Effector memory CD4-positive, alpha-beta T cell (primary cell): ENCODE data around the gene BEST1.

Source experiments
- DNase-seq, 3 donors: peaks; one replicate each; pipeline ENCODE4 v3.0.0-alpha.2; 2020
- H3K27ac ChIP-seq: 2 replicates; pipeline ENCODE4 v1.7.0; 2013; ENCODE audit warnings: mild to moderate bottlenecking, low read length, moderate library complexity; ENCODE audit not compliant: insufficient read depth, poor library complexity, severe bottlenecking
- H3K27me3 ChIP-seq: replicated peaks from 2 replicates; pipeline ENCODE4 v1.7.0; 2013; ENCODE audit warnings: mild to moderate bottlenecking, low read length; ENCODE audit not compliant: insufficient read depth, control insufficient read depth, poor library complexity, severe bottlenecking
- H3K36me3 ChIP-seq: 2 replicates; pipeline ENCODE4 v1.7.0; 2013; ENCODE audit warnings: mild to moderate bottlenecking, low read length, moderate library complexity; ENCODE audit not compliant: control insufficient read depth, insufficient read depth
- H3K4me1 ChIP-seq: 2 replicates; pipeline ENCODE4 v1.7.0; 2013; ENCODE audit warnings: low read length, mild to moderate bottlenecking; ENCODE audit not compliant: control insufficient read depth, insufficient read depth, poor library complexity, severe bottlenecking
- H3K4me3 ChIP-seq: 2 replicates; pipeline ENCODE4 v1.7.0; 2013; ENCODE audit warnings: low read length, low read depth, mild to moderate bottlenecking; ENCODE audit not compliant: insufficient read depth, poor library complexity, severe bottlenecking
- H3K9me3 ChIP-seq: 2 replicates; pipeline ENCODE4 v1.7.0; 2013; ENCODE audit warnings: mild to moderate bottlenecking, low read length, moderate library complexity; ENCODE audit not compliant: control insufficient read depth
- total RNA-seq, 3 donors: gene quantifications; one replicate each; lab custom pipeline; 2026; lab: John Stamatoyannopoulos, UW

BEST1 gene
- 0.09 to 2.7 (median 0.17) reads per million in 3 donors for total RNA-seq

DNA sequence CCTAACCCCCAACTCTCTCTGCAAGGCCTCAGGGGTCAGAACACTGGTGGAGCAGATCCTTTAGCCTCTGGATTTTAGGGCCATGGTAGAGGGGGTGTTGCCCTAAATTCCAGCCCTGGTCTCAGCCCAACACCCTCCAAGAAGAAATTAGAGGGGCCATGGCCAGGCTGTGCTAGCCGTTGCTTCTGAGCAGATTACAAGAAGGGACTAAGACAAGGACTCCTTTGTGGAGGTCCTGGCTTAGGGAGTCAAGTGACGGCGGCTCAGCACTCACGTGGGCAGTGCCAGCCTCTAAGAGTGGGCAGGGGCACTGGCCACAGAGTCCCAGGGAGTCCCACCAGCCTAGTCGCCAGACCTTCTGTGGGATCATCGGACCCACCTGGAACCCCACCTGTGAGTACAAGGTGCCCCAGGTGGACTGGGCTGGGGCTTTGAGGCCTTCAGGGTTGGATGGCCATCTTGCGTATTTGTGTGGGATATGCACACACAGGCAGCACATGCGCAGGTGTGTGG, at the start of gene BEST1:
Gene BEST1, plus strand, starts transcription at position 317 of the 513 bp plus-strand sequence. CDS start 1,456 bp downstream, outside the sequence.
- H3K4me3 ChIP-seq: no peak within 1 kb of the TSS
- no peaks in the 10 kb centered on the region for H3K9me3 ChIP-seq
- peaks cover 5% of the 10 kb centered on the region for H3K27me3 ChIP-seq
- H3K36me3 ChIP-seq: no peaks in the 10 kb centered on the region
- no peak for DNase-seq
- peaks cover under 1% of the 10 kb centered on the region for H3K4me1 ChIP-seq
- H3K27ac ChIP-seq: no peak within 1 kb of the TSS

DNA sequence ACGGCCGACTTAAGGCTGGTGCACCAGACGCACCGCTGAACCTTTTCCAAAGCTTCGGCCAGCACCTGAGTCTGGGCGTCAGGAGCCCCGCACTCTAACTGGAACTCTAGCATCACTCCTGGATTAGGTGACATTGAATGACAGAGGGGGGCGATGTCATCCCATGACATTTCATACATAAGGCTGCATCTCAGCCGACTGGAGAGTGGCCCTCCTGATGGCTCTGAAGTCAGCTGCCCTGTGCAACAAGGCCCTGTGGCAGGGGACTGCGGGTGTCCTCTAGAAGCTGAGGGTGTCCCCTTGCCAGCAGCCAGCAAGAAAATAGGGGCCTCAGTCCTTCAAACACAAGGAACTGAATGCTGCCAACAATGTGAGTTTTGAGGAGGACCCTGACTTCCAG, 48.8 kb upstream of the BEST1 start:
- H3K4me1 ChIP-seq: no peaks in the 10 kb centered on the region
- no peak overlapping the region for H3K4me3 ChIP-seq
- no peaks in the 10 kb centered on the region for H3K9me3 ChIP-seq
- no peak for DNase-seq
- H3K27me3 ChIP-seq: no peaks in the 10 kb centered on the region
- no peaks in the 10 kb centered on the region for H3K36me3 ChIP-seq
- H3K27ac ChIP-seq: no peak overlapping the region

DNA sequence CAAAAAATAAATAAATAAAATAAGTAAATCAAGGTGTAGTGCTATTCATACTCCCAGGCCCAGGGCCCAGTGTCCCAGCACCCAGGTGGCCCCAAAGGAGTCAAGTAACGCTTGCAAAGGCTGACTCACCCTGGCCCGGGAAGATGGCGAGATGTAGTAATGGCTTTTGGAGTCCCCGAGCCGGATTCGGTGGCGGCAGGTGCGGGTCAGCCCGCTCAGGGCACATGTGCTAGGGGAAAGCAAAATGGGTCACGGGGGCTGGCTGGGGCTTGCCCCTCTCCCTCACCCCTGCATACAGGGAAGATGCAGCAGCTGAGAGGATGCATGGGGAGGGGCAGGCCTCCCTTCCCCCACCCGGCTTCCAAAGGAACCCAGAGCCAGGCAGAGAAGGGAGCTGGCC, 47.8 kb upstream of the BEST1 start:
- DNase-seq: no peak
- H3K4me1 ChIP-seq: no peaks in the 10 kb centered on the region
- no peaks in the 10 kb centered on the region for H3K27me3 ChIP-seq
- no peak overlapping the region for H3K4me3 ChIP-seq
- no peak overlapping the region for H3K27ac ChIP-seq
- H3K9me3 ChIP-seq: no peaks in the 10 kb centered on the region
- no peaks in the 10 kb centered on the region for H3K36me3 ChIP-seq

DNA sequence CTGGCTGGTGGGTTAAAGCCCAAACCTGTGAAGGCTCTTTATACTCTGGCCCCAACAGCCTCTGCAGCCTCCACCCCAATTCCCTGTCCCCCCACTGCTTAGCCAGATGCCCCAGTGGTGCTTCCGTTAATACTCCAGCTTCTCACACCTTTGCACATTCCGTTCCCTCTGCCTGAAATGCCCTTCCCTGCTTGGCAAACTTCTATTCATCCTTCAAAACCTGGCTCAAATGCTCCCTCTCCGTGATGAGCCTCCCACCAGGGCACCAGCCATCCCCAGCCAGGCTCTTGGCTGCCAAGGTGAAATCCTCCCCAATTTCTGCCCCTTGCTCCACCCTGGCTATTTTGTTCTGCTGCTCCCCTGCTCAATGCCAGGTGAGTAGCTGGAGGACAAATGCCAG, 46.3 kb upstream of the BEST1 start:
- Histone ChIP-seq H3K4me3 (no peak overlapping the region), H3K4me1 (no peaks in the 10 kb centered on the region), H3K27ac (no peak overlapping the region), H3K36me3 (no peaks in the 10 kb centered on the region), H3K9me3 (no peaks in the 10 kb centered on the region), H3K27me3 (no peaks in the 10 kb centered on the region)
- DNase-seq: no peak

DNA sequence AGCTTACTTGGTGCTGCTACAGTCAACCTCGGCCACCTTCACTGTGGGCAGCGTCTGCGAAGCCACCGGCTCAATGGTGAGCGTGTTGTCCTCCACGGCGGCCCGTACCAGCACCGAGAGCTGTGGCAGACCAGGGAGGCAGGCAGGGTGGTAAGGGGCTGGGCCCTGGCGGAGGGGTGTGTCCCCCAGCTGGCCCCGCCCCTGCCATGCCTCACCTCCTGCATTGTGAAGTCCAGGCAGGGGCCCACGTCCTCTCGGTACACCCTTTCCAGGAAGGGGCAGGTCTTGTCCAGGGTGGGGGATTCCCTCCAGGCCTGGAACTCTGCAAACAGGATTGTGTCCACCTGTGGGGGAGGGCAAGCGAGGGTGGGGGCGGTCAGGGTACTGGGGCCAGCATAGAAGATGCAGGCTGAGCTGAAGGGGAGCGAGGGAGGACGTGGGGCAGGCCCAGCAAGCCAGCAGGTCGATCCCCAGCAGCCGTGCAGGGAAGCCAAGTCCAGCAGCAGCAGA, 45.6 kb upstream of the BEST1 start:
- no peaks in the 10 kb centered on the region for H3K4me1 ChIP-seq
- H3K36me3 ChIP-seq: no peaks in the 10 kb centered on the region
- no peak overlapping the region for H3K27ac ChIP-seq
- H3K27me3 ChIP-seq: no peaks in the 10 kb centered on the region
- H3K4me3 ChIP-seq: no peak overlapping the region
- DNase-seq: no peak
- H3K9me3 ChIP-seq: no peaks in the 10 kb centered on the region

DNA sequence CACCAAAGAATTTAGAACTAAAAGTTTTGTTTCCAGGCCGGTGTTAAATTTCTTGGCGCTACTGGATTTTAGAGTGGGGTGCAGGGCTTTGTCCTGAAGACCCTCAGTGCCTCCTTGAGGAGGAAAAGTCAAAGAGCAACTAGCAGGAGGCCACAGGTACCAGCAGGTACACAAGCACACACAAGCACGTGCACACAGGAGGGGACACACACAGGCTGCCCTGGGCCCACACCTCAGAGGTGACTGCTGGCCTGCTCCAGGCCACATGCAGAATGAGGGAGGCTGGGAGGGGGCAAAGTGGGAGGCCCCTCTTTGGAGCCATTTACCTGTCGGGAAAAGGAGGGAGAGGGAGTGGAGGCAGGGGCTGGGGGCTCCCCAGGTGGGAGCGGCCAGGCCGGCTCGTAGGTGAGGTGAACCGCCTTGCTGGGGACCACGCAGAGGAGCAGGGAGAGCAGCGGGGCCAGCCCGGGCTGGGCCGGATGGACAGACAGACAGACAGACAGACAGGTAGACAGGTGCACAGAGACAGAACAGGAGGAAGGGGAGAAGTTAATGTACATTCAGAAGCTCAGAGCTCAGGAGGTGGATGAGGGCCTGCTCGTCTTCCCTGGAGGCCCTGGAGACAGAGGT, 45.0 kb upstream of the BEST1 start:
- no peak for DNase-seq
- H3K27ac ChIP-seq: no peak overlapping the region
- H3K36me3 ChIP-seq: no peaks in the 10 kb centered on the region
- no peaks in the 10 kb centered on the region for H3K4me1 ChIP-seq
- H3K27me3 ChIP-seq: no peaks in the 10 kb centered on the region
- H3K4me3 ChIP-seq: no peak overlapping the region
- no peaks in the 10 kb centered on the region for H3K9me3 ChIP-seq

DNA sequence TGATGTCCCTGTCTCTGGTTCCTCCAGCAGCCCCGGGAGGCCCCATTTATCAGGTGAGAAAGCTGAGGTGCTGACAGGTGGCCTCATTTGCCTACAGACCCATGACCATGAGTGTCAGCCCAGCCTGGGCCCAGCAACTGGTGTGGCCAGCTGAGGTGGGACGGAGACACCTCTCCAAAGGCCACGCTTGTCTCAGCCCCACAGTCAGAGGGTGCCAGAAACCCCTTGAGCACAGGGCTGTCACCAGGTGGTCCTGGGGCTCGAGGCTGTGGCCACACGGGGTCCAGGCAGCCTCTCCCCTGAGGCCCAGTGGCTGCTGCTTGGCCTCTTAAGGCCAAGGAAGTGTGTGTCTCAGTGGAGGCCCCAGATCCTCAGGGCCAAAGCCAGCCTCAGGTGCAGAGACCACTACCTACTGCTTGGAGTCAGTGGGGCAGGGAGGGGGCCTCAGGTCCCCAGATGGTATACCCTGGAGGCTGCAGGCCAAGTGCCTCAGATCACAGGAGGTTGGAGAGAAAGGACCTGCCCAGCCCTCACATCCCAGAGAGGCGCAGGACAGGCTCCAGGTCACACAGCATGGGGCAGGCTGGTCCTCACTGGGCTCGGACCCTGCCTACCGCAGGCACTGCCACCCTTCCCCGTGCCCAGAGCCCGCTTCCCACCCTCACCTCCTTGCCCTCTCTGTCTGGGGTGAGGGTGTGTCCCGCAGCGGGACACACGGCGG, 44.2 kb upstream of the BEST1 start:
- no peaks in the 10 kb centered on the region for H3K27me3 ChIP-seq
- no peak overlapping the region for H3K27ac ChIP-seq
- no peaks in the 10 kb centered on the region for H3K36me3 ChIP-seq
- H3K4me1 ChIP-seq: no peaks in the 10 kb centered on the region
- no peak overlapping the region for H3K4me3 ChIP-seq
- no peaks in the 10 kb centered on the region for H3K9me3 ChIP-seq
- DNase-seq: no peak

DNA sequence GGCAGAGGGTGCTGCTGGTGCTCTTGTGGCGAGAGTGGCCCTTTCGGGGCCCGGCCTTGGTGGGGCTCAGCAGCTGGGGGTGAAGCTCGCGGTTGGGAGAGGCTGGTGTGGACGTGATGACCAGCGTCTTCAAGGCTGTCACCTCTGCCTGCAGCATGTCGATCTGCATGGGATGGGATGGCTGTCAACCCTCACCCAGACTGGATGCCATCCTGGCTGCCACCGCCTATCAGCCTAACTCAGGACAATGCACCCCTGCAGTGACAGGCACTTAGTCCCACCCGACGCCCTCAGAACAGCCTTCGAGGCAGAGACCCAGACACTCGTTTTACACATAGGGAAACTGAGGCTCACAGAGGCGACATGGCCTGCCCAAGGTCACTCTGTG, 43.6 kb upstream of the BEST1 start:
- no peaks in the 10 kb centered on the region for H3K4me1 ChIP-seq
- H3K27me3 ChIP-seq: no peaks in the 10 kb centered on the region
- H3K4me3 ChIP-seq: no peak overlapping the region
- DNase-seq: no peak
- no peak overlapping the region for H3K27ac ChIP-seq
- H3K9me3 ChIP-seq: no peaks in the 10 kb centered on the region
- no peaks in the 10 kb centered on the region for H3K36me3 ChIP-seq

DNA sequence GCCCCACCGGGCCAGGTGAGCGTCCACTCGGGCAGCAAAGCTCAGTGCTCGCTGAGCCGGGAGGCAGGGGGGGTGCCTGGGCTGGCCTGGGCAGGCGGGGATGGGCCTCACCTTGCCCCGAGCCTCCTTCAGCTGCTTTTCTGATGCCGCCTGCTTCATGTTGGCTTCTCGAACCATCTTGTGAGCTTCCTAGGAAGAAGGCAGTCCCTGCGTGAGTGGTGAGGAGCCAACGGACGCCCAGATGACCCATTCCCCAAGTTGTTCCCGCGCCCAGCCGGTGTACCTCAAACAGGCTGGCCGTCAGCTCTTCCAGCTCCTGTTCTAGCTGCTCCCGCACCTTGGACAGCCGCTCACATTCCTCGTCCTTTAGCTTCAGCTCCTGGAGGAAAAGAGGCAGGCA, 42.9 kb upstream of the BEST1 start:
- Histone ChIP-seq H3K9me3 (no peaks in the 10 kb centered on the region), H3K27ac (no peak overlapping the region), H3K27me3 (no peaks in the 10 kb centered on the region), H3K36me3 (no peaks in the 10 kb centered on the region), H3K4me1 (no peaks in the 10 kb centered on the region), H3K4me3 (no peak overlapping the region)
- no peak for DNase-seq
